A549 (cell line): ENCODE results near the gene EDA. TPM values are rescaled to one million over a fixed set of nuclear protein-coding genes. Genes with fewer than 3 reads are reported as not detected.

Source experiments
- ATAC-seq, 2 experiments: fragments of 200-7000 bp in 1 of 2; fragments of >200 bp in 1 of 2; cut with Nextera tagmentation in 1 of 2; cut with Tn5 transposase in 1 of 2; 3 replicates each; pipeline versions ENCODE4 v1.8.0 to v1.9.1; 2018 to 2020; ENCODE audit warnings: mild to moderate bottlenecking in 1 of 2, moderate library complexity in 1 of 2
- CTCF ChIA-PET: fragments of 300-600 bp; sonication (Branson Sonifier 250); formaldehyde crosslinking; extraction: SDS; loops from one replicate; lab custom pipeline; 2021; ENCODE audit warnings: antibody characterized with exemption, inconsistent platforms; lab: Yijun Ruan, JAX
- POLR2A ChIA-PET: fragments of 350-600 bp; formaldehyde crosslinking; extraction: SDS; loops from one replicate; lab custom pipeline; 2021; ENCODE audit warnings: antibody characterized with exemption, inconsistent platforms; lab: Yijun Ruan, JAX
- DNase-seq, 2 experiments: peaks; one replicate each; pipeline versions ENCODE4 v3.0.0 to v3.0.0-alpha.2; 2011 to 2016; ENCODE audit warnings: low read depth in 1 of 2, low spot score in 1 of 2
- FAIRE-seq: peaks from 2 replicates; lab custom pipeline; 2011; peaks lifted over from hg19 to GRCh38; lab: Jason Lieb, UNC
- H3K27ac ChIP-seq, 2 experiments: fragments of >200 bp; sonication (Bioruptor Twin); formaldehyde crosslinking; 3 replicates each; pipeline ENCODE4 v1.5.1; 2016 to 2017
- H3K4me1 ChIP-seq: fragments of >200 bp; sonication (Bioruptor Twin); formaldehyde crosslinking; 3 replicates; pipeline ENCODE4 v1.6.1; 2016
- H3K4me2 ChIP-seq: fragments of >200 bp; sonication (Bioruptor Twin); formaldehyde crosslinking; 3 replicates; pipeline ENCODE4 v1.6.1; 2016
- H3K4me3 ChIP-seq: fragments of >200 bp; sonication (Bioruptor Twin); formaldehyde crosslinking; 3 replicates; pipeline ENCODE4 v1.5.1; 2016
- H3K9me3 ChIP-seq: fragments of >200 bp; sonication (Bioruptor Twin); formaldehyde crosslinking; 3 replicates; pipeline ENCODE4 v1.6.1; 2016
- CBX8 ChIP-seq: fragments of 200-600 bp; sonication (generic); IDR thresholded peaks from 2 replicates; pipeline ENCODE4 v1.6.1; 2016
- CEBPB ChIP-seq, 2 experiments: fragments of >200 bp in 1 of 2; sonication (Bioruptor Twin) in 1 of 2; formaldehyde crosslinking in 1 of 2; IDR thresholded peaks; 2 replicates each; pipeline ENCODE4 v1.6.1; 2012 to 2016
- CHD2 ChIP-seq: fragments of 150-350 bp; IDR thresholded peaks from 2 replicates; pipeline ENCODE4 v1.6.1; 2014; ENCODE audit warnings: low read length; ENCODE audit not compliant: partially characterized antibody
- CHD4 ChIP-seq: fragments of 200-600 bp; sonication (generic); IDR thresholded peaks from 2 replicates; pipeline ENCODE4 v1.6.1; 2016; ENCODE audit warnings: antibody characterized with exemption, mild to moderate bottlenecking, borderline replicate concordance
- E2F6 ChIP-seq: IDR thresholded peaks from 2 replicates; pipeline ENCODE4 v1.6.1; 2012; ENCODE audit warnings: low read depth, borderline replicate concordance
- EHF ChIP-seq: fragments of 250-450 bp; sonication (Bioruptor Pico); IDR thresholded peaks from 2 replicates; pipeline ENCODE4 v1.5.0; 2020; ENCODE audit warnings: mild to moderate bottlenecking
- EHMT2 ChIP-seq: fragments of 200-600 bp; sonication (generic); IDR thresholded peaks from 2 replicates; pipeline ENCODE4 v1.6.1; 2016; ENCODE audit warnings: antibody characterized with exemption, low read depth, mild to moderate bottlenecking, moderate library complexity
- ELK1 ChIP-seq: fragments of 150-350 bp; IDR thresholded peaks from 2 replicates; pipeline ENCODE4 v1.6.1; 2014; ENCODE audit warnings: low read depth, mild to moderate bottlenecking, low read length
- FOSL2 ChIP-seq, 2 experiments: fragments of 450-650 bp in 1 of 2; fragments of >200 bp in 1 of 2; sonication (Bioruptor Twin) in 1 of 2; formaldehyde crosslinking; IDR thresholded peaks; 2 replicates each; pipeline versions ENCODE4 v1.5.0 to v1.6.1; 2016 to 2020; ENCODE audit warnings: mild to moderate bottlenecking in 1 of 2, moderate library complexity in 1 of 2
- FOXS1 ChIP-seq: fragments of 250-450 bp; sonication (Bioruptor Pico); IDR thresholded peaks from 2 replicates; pipeline ENCODE4 v1.5.0; 2020; ENCODE audit warnings: mild to moderate bottlenecking, moderate library complexity
- HOXA7 ChIP-seq: fragments of 250-450 bp; sonication (Bioruptor Pico); IDR thresholded peaks from 2 replicates; pipeline ENCODE4 v1.5.0; 2020; ENCODE audit warnings: mild to moderate bottlenecking, moderate library complexity
- JUNB ChIP-seq: fragments of >200 bp; sonication (Bioruptor Twin); formaldehyde crosslinking; IDR thresholded peaks from 2 replicates; pipeline ENCODE4 v1.6.1; 2016
- POLR2A ChIP-seq: IDR thresholded peaks from 2 replicates; pipeline ENCODE4 v1.6.1; 2012; ENCODE audit warnings: mild to moderate bottlenecking, low read length
- RAD21 ChIP-seq, 2 experiments: fragments of >200 bp in 1 of 2; sonication (Bioruptor Twin) in 1 of 2; formaldehyde crosslinking in 1 of 2; IDR thresholded peaks in 1 of 2; conservative IDR thresholded peaks in 1 of 2; 2 replicates in 1 of 2; 3 replicates in 1 of 2; pipeline ENCODE4 v1.6.1; 2012 to 2018; ENCODE audit warnings: inconsistent platforms in 1 of 2
- RCOR1 ChIP-seq: fragments of 150-350 bp; IDR thresholded peaks from 2 replicates; pipeline ENCODE4 v1.6.1; 2014; ENCODE audit warnings: antibody characterized with exemption, low read length, low read depth
- RNF2 ChIP-seq: fragments of 200-600 bp; sonication (generic); IDR thresholded peaks from 2 replicates; pipeline ENCODE4 v1.6.1; 2016; ENCODE audit warnings: low read depth, mild to moderate bottlenecking, antibody characterized with exemption, moderate library complexity, borderline replicate concordance
- SMC3 ChIP-seq: fragments of >200 bp; sonication (Bioruptor Twin); formaldehyde crosslinking; IDR thresholded peaks from 3 replicates; pipeline ENCODE4 v1.6.1; 2018; ENCODE audit warnings: inconsistent platforms
- TP53 ChIP-seq: fragments of 250-450 bp; sonication (Bioruptor Pico); IDR thresholded peaks from 2 replicates; pipeline ENCODE4 v1.5.0; 2021; ENCODE audit warnings: mild to moderate bottlenecking, moderate library complexity
- USF2 ChIP-seq: fragments of 450-650 bp; IDR thresholded peaks from 2 replicates; pipeline ENCODE4 v1.6.1; 2014; ENCODE audit warnings: antibody characterized with exemption
- ZFP36 ChIP-seq: fragments of 450-650 bp; IDR thresholded peaks from 2 replicates; pipeline ENCODE4 v1.6.1; 2014; ENCODE audit warnings: borderline replicate concordance; ENCODE audit not compliant: partially characterized antibody
- ZNF302 ChIP-seq: fragments of 250-450 bp; sonication (Bioruptor Pico); IDR thresholded peaks from 2 replicates; pipeline ENCODE4 v1.9.0; 2021; ENCODE audit warnings: inconsistent platforms, mild to moderate bottlenecking, moderate library complexity
- WGBS: methylation state at CpG from one replicate; pipeline ENCODE4 v1.1.6; 2017; ENCODE audit errors: missing lambda C conversion rate; 5-methylcytosine and 5-hydroxymethylcytosine counted together
- polyA plus RNA-seq, 4 experiments: library from polyadenylated mRNA; depleted of rRNA in 3 of 4; stranded (reverse); fragments of >200 nt; fragmentation: RNase III in 1 of 4; extraction: RNeasy Plus Mini Kit Qiagen cat#74134 plus additional on column Dnase treatment in 1 of 4; gene quantifications; 2 replicates in 3 of 4; 3 replicates in 1 of 4; pipeline ENCODE4 v1.2.3, GENCODE V29; 2011 to 2017
- TF ChIP-seq, protein P1 (sequence below): IDR thresholded peaks from 2 replicates; pipeline ENCODE4 v1.6.1; 2012
- TF ChIP-seq, protein P2 (sequence below): fragments of >200 bp; sonication (Bioruptor Twin); formaldehyde crosslinking; IDR thresholded peaks from 3 replicates; pipeline ENCODE4 v1.6.1; 2016
- TF ChIP-seq, protein P3 (sequence below): IDR thresholded peaks from 2 replicates; pipeline ENCODE4 v1.6.1; 2012

EDA gene
- polyA plus RNA-seq, 2 of the 4 experiments (the other 2 are of a cell fraction), result 0.25 to 0.26 TPM

DNA sequence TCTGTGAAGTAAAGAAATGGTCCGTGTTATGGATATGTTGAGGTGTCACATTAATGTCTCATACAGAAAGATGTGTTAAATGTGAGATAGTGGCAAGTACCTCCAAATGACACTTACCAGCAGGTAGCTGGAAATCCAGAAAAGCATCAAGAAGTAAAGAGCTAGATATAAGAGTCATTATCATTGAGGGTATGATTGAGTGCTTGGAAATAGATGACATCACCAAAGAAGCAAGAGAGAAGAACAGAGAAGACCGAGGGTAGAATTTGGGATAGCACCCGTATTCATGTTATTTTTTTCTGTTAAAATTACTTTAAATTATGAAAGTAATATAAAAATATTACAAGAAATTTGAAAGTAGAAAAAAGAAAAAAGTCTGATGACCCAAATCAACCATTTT, 15.7 kb upstream of the EDA start:
- TF ChIP-seq, protein P1, sequence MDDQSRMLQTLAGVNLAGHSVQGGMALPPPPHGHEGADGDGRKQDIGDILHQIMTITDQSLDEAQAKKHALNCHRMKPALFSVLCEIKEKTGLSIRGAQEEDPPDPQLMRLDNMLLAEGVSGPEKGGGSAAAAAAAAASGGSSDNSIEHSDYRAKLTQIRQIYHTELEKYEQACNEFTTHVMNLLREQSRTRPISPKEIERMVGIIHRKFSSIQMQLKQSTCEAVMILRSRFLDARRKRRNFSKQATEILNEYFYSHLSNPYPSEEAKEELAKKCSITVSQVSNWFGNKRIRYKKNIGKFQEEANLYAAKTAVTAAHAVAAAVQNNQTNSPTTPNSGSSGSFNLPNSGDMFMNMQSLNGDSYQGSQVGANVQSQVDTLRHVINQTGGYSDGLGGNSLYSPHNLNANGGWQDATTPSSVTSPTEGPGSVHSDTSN, result no peak
- no peak for TF ChIP-seq ELK1
- no peak for TF ChIP-seq EHMT2
- TF ChIP-seq, protein P2, sequence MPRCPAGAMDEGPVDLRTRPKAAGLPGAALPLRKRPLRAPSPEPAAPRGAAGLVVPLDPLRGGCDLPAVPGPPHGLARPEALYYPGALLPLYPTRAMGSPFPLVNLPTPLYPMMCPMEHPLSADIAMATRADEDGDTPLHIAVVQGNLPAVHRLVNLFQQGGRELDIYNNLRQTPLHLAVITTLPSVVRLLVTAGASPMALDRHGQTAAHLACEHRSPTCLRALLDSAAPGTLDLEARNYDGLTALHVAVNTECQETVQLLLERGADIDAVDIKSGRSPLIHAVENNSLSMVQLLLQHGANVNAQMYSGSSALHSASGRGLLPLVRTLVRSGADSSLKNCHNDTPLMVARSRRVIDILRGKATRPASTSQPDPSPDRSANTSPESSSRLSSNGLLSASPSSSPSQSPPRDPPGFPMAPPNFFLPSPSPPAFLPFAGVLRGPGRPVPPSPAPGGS, result no peak
- no peak for TF ChIP-seq FOSL2 (IDR thresholded peaks at IDR 0.05)
- no peak for TF ChIP-seq FOSL2 (CRISPR knock-in tag; IDR thresholded peaks at IDR 0.05)
- no peak for TF ChIP-seq RAD21 (conservative IDR thresholded peaks at IDR 0.05 in 1 of 2, IDR thresholded peaks at IDR 0.05 in 1 of 2)
- no peak for TF ChIP-seq RNF2
- TF ChIP-seq TP53 (CRISPR knock-in tag), result no peak
- FAIRE-seq (no peak), DNase-seq (no peak), ATAC-seq (no peak)
- H3K27ac ChIP-seq, result no peak overlapping the region
- H3K4me2 ChIP-seq, result no peak overlapping the region
- ChIA-PET CTCF (no interaction called here), POLR2A (no interaction called here)
- no peaks in the 10 kb centered on the region for H3K9me3 ChIP-seq
- H3K4me1 ChIP-seq, result no peaks in the 10 kb centered on the region
- no peak overlapping the region for H3K4me3 ChIP-seq
- 0% methylated on average over 3 of the region's 3 CpGs for WGBS

GRCh38 chrX:69603566-69604194, 12.2 kb upstream of the EDA start:
- Histone ChIP-seq H3K27ac (no peak overlapping the region), H3K4me1 (no peaks in the 10 kb centered on the region), H3K4me2 (no peak overlapping the region), H3K9me3 (no peaks in the 10 kb centered on the region), H3K4me3 (no peak overlapping the region)
- POLR2A ChIA-PET, result no interaction called here
- DNase-seq, result no peak
- FAIRE-seq, result peak; percentile 70
- ATAC-seq, result no peak
- CTCF ChIA-PET, result no interaction called here
- WGBS, result 46% methylated on average over 3 of the region's 3 CpGs
- TF ChIP-seq CBX8 (no peak), CHD2 (no peak), HOXA7 (CRISPR knock-in tag) (no peak), CHD4 (no peak), ELK1 (no peak), JUNB (no peak), ZFP36 (no peak), RCOR1 (no peak), EHF (no peak), USF2 (no peak), ZNF302 (CRISPR knock-in tag) (no peak), SMC3 (no peak), POLR2A (no peak), E2F6 (no peak), FOXS1 (CRISPR knock-in tag) (no peak), CEBPB (IDR thresholded peaks at IDR 0.05) (no peak)
- TF ChIP-seq, protein P3, sequence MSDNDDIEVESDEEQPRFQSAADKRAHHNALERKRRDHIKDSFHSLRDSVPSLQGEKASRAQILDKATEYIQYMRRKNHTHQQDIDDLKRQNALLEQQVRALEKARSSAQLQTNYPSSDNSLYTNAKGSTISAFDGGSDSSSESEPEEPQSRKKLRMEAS, result no peak
- TF ChIP-seq, all 56 proteins: peak for 0
